Pons (tissue), 1 donor: ENCODE results near the gene GARNL3.

Experiments
- DNase-seq: peaks from one replicate; pipeline ENCODE4 v3.0.0-alpha.2; 2016; ENCODE audit warnings: low spot score

Gene GARNL3

GRCh38 chr9:127277099-127277498 is 12.5 kb downstream of the GARNL3 start:
- DNase-seq: peak; percentile 77

DNA sequence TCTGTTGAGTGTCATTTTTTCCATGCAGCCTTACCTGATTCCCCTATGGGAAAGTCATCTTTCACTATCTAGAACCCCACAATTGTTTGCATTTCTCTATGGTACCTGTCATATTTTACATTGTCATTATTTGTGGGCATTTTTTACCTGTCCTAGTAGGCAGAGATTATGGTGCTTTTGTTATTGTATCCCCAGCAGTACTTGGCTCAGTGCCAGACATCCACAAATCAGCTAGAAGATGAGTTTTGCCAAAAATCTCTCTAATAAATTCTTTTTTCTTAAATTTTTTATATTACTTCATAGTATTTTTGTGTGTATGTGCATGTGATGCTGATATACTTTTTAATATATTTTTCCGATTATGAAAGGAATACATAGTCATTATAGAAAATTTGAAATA is 13.2 kb downstream of the GARNL3 start:
- no peak for DNase-seq

DNA sequence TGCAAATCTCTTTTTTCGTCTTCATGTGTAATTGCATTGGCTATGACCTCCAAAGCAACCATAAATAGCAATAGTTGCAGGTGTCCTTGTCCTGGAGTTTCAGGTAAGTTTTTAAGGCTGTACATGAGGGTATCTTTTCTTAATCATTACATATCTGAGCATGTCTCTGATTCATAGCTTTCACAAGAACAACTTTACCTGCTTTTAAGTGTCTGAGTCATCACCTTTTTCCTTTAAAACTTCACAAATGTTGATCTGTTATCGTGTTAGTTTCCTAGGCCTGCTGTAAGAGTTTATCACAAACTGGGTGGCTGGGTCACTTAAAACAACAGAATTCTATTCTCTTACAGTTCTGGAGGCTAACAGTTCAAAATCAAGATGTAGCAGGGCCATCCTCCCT is 13.8 kb downstream of the GARNL3 start:
- no peak for DNase-seq

DNA sequence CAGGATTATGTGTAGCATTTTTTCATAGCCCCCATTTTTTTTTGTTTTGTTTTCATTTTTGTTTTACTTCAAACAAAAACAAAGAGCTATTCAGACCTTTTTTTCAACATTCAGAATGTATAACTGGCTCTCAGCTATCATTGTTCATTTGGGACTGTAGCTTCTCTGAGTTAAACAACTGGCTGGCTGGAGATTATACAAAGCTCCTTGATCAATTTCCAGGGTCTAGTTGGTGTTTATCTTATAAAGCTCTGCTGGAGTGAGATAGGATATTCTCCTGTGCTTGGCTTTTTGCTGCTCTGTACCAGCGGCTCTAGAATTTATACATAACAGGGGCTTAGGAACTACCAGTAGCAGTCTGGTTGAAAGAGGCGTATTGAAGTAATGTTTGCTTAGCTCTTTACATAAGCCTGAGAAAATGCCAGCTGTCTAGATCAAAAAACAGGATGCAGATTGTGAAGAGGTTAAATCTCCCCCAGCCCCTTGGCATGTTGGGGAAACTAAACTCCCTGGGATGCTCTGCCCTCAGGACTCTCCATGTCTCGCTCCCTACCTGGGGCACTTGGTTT is 15.2 kb downstream of the GARNL3 start:
- peak; percentile 71 for DNase-seq

- DNase-seq: no peak
Observed at GRCh38 chr9:127280880-127281660, 16.5 kb downstream of the GARNL3 start.

GRCh38 chr9:127281891-127282290 is 17.3 kb downstream of the GARNL3 start:
- no peak for DNase-seq

DNA sequence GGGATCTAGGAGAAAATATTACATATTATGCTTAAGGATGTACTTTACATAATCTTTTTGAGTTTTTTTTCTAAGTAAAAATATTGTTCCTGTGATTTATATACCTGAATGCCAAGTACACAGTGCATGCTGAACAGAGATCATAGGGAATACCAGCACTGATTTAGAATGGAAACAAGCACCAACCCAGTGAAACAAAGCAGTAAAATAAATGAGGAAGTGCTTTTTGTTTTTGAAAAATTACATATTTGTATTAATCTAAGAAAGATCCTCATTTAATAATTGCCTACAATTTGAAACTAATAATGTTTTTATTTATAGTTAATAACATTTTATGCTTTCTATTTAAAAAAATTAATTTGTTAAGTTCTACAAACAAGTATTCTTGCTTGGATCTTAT is 18.0 kb downstream of the GARNL3 start:
- no peak for DNase-seq

DNA sequence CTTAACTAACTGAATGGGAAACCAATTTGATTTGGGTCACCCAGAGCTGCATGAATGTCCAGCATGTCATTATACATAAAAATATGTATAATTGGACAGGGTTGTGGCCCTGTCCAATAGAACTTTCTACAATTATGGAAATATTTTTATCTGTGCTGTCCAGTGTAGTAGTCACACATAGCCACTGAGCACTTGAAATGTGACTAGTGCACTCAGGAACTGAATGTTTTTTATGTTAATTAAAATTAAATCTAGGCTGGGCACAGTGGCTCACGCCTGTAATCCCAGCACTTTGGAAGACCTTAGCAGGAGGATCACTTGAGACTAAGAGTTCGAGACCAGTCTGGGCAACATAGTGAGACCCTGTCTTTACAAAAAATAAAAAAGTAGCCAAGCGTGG is 18.6 kb downstream of the GARNL3 start:
- DNase-seq: no peak

- DNase-seq: peak; percentile 83
Observed at GRCh38 chr9:127283917-127284497, 19.4 kb downstream of the GARNL3 start.

DNA sequence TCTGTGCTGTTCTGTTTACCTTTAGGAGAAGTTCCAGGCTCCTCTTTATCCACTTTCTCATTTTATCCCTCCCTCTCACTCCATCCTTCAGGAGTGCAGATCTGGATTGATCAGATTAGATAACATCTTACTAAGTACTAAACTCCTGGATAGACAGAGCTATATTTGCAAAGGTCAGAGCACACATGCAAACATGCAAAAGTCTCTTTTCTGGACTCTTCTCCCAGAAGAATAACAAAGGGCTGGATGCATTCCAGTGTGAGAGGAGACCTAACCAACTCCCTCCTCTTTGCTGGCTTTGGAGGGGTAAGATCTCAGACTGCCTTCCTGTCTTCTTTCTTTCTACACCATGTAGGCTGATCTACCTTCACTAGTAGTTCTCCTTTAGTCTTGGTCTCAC is 21.4 kb downstream of the GARNL3 start:
- DNase-seq: no peak

- DNase-seq: no peak
Observed at GRCh38 chr9:127290561-127291065, 26.0 kb downstream of the GARNL3 start.

GRCh38 chr9:127291246-127291778 is 26.7 kb downstream of the GARNL3 start:
- no peak for DNase-seq

DNA sequence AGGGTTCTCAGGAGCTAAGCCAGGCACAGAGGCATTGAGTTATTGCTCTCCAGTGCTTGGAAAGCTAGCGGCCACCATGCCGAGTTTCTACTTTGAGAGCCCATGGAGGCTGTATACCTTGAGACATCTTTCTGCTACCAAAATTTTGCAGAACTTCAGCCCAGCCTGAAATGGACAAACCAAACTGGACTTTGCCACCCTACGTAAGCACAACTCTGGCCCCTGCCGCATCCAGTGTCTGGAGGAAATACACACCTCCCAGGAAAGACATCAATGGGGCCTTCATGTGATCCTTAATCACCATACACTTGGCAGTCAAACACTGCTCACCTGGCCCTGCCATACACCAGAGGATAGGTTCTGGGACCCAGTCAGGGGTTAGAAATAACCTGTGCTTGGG is 27.8 kb downstream of the GARNL3 start:
- DNase-seq: no peak

GRCh38 chr9:127293328-127293727 is 28.8 kb downstream of the GARNL3 start:
- DNase-seq: no peak

GRCh38 chr9:127293767-127294166 is 29.2 kb downstream of the GARNL3 start:
- no peak for DNase-seq

DNA sequence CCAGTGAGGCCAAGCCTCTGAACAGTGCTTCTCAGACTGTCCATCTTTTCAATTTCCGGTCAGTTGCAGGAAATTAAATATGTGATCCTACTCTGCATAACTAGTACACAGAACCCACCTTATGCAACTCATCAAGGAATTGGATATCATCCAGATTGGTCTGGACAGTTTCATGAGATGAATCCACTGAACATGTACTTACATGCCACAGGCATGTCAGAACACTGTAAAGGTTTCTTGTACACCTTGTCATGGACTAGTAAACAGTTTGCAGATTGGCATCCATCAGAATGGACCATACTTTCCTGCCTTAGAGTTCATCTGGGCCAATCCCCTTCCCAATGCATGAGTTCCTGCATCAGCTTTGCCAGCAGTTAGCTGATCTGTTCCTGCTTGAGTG is 30.4 kb downstream of the GARNL3 start:
- DNase-seq: no peak

GRCh38 chr9:127300886-127301447 is 36.4 kb downstream of the GARNL3 start:
- peak; percentile 33 for DNase-seq

GRCh38 chr9:127303830-127304229 is 39.3 kb downstream of the GARNL3 start:
- DNase-seq: no peak

DNA sequence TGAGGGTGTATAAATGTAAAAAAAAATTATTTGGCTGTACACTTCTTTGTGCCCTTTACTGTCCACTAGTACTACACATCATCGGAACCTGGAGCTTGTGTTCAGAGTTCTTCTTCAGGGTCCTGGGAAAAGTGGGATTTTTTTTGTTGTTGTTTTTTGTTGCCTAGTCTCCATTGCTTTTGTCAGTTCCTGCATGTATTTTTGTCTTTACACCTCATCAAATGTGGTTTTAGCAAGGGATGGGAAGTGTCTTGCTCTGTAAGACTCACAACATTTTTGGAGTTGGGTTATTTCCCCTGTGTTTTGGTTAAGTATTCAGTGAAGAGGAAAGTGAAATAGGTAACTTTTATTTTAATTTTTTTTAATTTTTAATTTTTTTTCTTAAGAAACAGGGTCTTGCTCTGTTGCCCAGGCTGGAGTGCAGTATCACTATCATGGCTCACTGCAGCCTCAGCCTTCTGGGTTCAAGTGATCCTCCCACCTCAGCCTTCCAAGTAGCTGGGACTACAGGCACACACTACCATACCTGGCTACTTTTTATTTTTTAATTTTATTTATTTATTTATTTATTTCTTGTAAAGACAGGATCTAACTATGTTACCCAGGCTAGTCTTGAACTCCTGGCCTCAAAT is 40.7 kb downstream of the GARNL3 start:
- DNase-seq: no peak

DNA sequence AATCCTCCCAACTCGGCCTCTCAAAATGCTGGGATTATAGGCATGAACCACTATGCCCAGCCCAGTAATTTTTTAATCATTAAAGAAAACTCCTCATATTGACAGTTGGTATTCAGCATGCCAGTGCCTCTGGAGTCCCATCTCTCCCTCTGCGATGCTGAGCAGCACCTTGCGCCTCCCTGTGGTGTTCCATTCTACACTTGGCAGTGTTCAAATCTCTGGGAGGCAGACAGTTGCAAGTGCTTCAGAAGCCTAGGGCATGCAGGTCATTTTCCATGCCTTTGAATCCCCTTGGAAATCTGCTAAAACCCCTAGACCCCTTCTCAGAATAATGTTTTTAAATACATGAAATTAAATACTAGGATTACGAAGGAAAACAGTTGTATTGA is 41.3 kb downstream of the GARNL3 start:
- DNase-seq: no peak

GRCh38 chr9:127307802-127308201 is 43.2 kb downstream of the GARNL3 start:
- DNase-seq: peak; percentile 34
